Esophagus muscularis mucosa (tissue), 4 donors: ENCODE measurements around the gene LRRN2. TPM values are rescaled to one million over a fixed set of nuclear protein-coding genes. Genes with fewer than 3 reads are reported as not detected.

Experiments
- DNase-seq: peaks from one replicate; pipeline ENCODE4 v3.0.0-alpha.2; 2017; ENCODE audit errors: extremely low spot score
- H3K27ac ChIP-seq, 4 donors: fragments of 200-600 bp; sonication (generic); replicated peaks in 1 of 4; 1 replicate in 3 of 4; 2 replicates in 1 of 4; pipeline ENCODE4 v1.5.1; 2016 to 2019; ENCODE audit warnings: mild to moderate bottlenecking in 1 of 4
- H3K27me3 ChIP-seq, 4 donors: fragments of 200-600 bp; sonication (generic); one replicate each; pipeline versions ENCODE4 v1.5.1 to v1.6.0; 2016 to 2019
- H3K36me3 ChIP-seq, 4 donors: fragments of 200-600 bp; sonication (generic); one replicate each; pipeline ENCODE4 v1.5.1; 2016 to 2019
- H3K4me1 ChIP-seq, 4 donors: fragments of 200-600 bp; sonication (generic); one replicate each; pipeline ENCODE4 v1.5.1; 2016 to 2019
- H3K4me3 ChIP-seq, 4 donors: fragments of 200-600 bp; sonication (generic); 1 replicate in 2 of 4; 2 replicates in 2 of 4; pipeline ENCODE4 v1.5.1; 2016 to 2019; ENCODE audit warnings: mild to moderate bottlenecking in 4 of 4, moderate library complexity in 1 of 4
- H3K9me3 ChIP-seq, 4 donors: fragments of 200-600 bp; sonication (generic); 1 replicate in 3 of 4; 2 replicates in 1 of 4; pipeline ENCODE4 v1.5.1; 2016 to 2019
- EP300 ChIP-seq: sonication (generic); formaldehyde crosslinking; IDR thresholded peaks from one replicate; pipeline ENCODE4 v1.6.1; 2017; ENCODE audit warnings: antibody characterized with exemption
- POLR2A ChIP-seq: fragments of 450-650 bp; IDR thresholded peaks from one replicate; pipeline ENCODE4 v1.6.1; 2017; ENCODE audit warnings: antibody characterized with exemption, moderate library complexity, mild to moderate bottlenecking, low read depth
- POLR2AphosphoS5 ChIP-seq, 2 donors: sonication (generic); formaldehyde crosslinking; IDR thresholded peaks; one replicate each; pipeline ENCODE4 v1.6.1; 2017; ENCODE audit warnings: antibody characterized with exemption in 2 of 2
- WGBS: methylation state at CpG from one replicate; pipeline ENCODE4 v1.1.5; 2018; 5-methylcytosine and 5-hydroxymethylcytosine counted together
- intact Hi-C: fragments of 100-400 bp; cut with DNase I; formaldehyde crosslinking; loops from one replicate; pipeline ENCODE4 v1.15.1; 2023
- total RNA-seq, 4 donors: library from RNA; depleted of rRNA; stranded (reverse); fragments of >200 nt; gene quantifications; one replicate each; pipeline versions ENCODE4 v1.1.0 to v1.2.1, GENCODE V29; 2016
- TF ChIP-seq, protein P1 (sequence below), 3 experiments: fragments of 200-600 bp in 2 of 3; fragments of 450-650 bp in 1 of 3; sonication (generic) in 2 of 3; IDR thresholded peaks; one replicate each; pipeline ENCODE4 v1.5.1; 2017 to 2019; ENCODE audit warnings: antibody characterized with exemption in 3 of 3, mild to moderate bottlenecking in 2 of 3, moderate library complexity in 1 of 3

Gene LRRN2
- total RNA-seq, 4 donors from 2014 or later, result 3.6 to 15.2 (median 5.0) TPM

DNA sequence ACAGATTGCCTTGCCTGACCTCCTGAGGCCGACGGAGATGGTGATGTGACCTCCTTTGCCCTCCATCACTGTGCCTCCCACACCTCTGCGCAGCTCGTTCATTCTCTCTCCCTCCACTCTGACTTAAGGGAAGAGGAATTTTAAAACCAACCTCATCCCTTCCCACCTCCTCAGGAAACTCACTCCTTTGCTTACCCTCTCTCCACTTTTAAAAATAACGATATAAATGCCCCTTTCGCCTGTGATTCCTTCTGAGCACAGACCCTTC, 21.2 kb downstream of the LRRN2 start:
- H3K9me3 ChIP-seq, result no peaks in the 10 kb centered on the region
- H3K4me3 ChIP-seq, result no peak overlapping the region
- H3K27me3 ChIP-seq, result no peaks in the 10 kb centered on the region
- no peak for DNase-seq
- no peak overlapping the region for H3K27ac ChIP-seq
- WGBS, result 92% methylated on average over 6 of the region's 6 CpGs
- TF ChIP-seq POLR2AphosphoS5 (IDR thresholded peaks at IDR 0.05) (no peak), POLR2A (no peak), EP300 (no peak)
- TF ChIP-seq, protein P1, sequence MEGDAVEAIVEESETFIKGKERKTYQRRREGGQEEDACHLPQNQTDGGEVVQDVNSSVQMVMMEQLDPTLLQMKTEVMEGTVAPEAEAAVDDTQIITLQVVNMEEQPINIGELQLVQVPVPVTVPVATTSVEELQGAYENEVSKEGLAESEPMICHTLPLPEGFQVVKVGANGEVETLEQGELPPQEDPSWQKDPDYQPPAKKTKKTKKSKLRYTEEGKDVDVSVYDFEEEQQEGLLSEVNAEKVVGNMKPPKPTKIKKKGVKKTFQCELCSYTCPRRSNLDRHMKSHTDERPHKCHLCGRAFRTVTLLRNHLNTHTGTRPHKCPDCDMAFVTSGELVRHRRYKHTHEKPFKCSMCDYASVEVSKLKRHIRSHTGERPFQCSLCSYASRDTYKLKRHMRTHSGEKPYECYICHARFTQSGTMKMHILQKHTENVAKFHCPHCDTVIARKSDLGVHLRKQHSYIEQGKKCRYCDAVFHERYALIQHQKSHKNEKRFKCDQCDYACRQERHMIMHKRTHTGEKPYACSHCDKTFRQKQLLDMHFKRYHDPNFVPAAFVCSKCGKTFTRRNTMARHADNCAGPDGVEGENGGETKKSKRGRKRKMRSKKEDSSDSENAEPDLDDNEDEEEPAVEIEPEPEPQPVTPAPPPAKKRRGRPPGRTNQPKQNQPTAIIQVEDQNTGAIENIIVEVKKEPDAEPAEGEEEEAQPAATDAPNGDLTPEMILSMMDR (IDR thresholded peaks at IDR 0.05), result no peak
- no peaks in the 10 kb centered on the region for H3K36me3 ChIP-seq
- intact Hi-C loops, result no loop called here
- peaks cover 0 to 12% (median 3%) of the 10 kb centered on the region in 4 donors for H3K4me1 ChIP-seq

DNA sequence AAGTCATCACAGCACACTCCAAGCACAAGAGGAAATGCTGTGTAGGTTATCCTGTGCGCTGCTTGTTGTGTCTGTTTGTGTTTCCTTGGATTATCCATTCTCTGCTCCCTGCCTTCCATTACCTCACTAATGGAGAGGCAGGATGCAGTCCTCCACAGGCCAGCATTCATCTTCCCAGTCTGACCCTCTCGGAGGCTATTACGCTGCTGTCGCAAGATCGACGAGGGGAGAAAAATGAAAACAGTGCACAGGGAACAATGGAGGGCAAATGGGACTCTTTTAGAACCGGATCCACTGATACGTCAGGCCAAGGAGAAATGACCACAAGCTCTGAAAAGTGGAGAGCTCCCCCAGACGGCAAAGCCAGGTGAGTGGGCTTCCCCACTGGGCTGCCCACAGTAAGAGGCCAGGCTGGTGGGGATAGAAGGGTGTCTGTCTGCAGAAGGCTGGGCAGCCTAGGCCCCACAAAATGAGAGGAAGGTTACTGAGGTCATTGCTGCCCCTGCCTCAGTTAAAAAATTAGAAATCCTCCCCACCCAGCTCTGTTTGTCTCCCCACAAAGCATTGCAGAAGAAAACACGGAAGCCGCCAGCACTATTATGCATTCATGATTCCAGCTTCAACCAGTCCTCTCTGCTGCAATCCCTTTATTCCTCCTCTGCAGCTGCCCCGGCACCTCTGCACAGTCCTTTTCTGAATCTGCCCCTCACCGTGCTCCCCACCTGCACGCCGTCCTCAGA, 21.7 kb downstream of the LRRN2 start:
- 85% methylated on average over 13 of the region's 15 CpGs for WGBS
- intact Hi-C loops, result no loop called here

DNA sequence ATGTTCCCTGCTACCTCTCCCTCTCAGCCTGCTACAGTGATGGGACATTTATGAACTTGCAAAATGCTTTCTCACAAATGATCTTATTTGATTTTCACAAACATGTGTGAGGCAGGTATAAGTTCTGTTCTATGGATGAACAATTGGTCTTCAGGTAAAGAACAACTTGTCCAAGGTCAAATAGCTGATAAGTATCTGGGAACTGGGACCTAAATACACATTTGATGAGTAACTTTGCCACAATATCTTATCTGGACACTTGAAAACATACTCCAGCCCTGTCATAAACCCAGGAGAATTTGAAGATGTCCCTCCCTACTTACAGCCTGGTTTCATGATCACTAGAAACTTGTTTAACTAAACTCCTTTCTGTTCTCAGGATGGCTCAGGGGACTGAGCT, 23.0 kb downstream of the LRRN2 start:
- Histone ChIP-seq H3K27ac (no peak overlapping the region), H3K4me1 (peaks cover 0 to 12% (median 3%) of the 10 kb centered on the region in 4 donors), H3K9me3 (no peaks in the 10 kb centered on the region), H3K36me3 (no peaks in the 10 kb centered on the region), H3K4me3 (no peak overlapping the region), H3K27me3 (no peaks in the 10 kb centered on the region)
- no peak for DNase-seq
- TF ChIP-seq POLR2AphosphoS5 (IDR thresholded peaks at IDR 0.05), result no peak
- TF ChIP-seq, protein P1 (IDR thresholded peaks at IDR 0.05), result no peak
- no peak for TF ChIP-seq POLR2A
- TF ChIP-seq EP300, result no peak
- intact Hi-C loops, result no loop called here

More for the DNA sequence above, 21.7 kb downstream of the LRRN2 start:
- Histone ChIP-seq H3K27ac (no peak overlapping the region), H3K27me3 (no peaks in the 10 kb centered on the region), H3K9me3 (no peaks in the 10 kb centered on the region), H3K4me1 (peaks cover 0 to 12% (median 3%) of the 10 kb centered on the region in 4 donors), H3K4me3 (no peak overlapping the region), H3K36me3 (no peaks in the 10 kb centered on the region)
- no peak for TF ChIP-seq POLR2A
- TF ChIP-seq, protein P1 (IDR thresholded peaks at IDR 0.05), result no peak
- no peak for TF ChIP-seq EP300
- no peak for DNase-seq

DNA sequence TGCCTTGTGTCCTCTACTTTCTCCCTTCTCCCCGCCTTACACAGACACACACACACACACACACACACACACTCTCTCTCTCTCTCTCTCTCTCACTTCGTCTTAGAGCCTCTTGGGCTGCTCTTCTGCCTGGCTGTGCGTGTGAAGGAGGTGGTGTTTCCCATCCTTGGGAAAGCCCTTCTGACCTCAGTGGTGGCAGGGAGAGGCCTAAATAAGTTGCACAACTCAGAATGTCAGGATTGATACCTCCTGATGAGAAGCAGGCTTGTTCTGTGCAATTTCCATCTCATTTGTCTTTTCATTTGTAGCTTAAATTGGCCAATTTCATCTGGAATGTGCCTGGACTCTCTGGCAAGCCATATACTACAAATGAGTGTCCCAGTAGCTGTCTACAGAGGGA, 25.0 kb downstream of the LRRN2 start:
- Histone ChIP-seq H3K27me3 (no peaks in the 10 kb centered on the region), H3K4me1 (peaks cover 0 to 12% (median 3%) of the 10 kb centered on the region in 4 donors), H3K4me3 (no peak overlapping the region), H3K27ac (peak overlapping the region in 1 of 4 donors; percentile 36), H3K9me3 (no peaks in the 10 kb centered on the region), H3K36me3 (no peaks in the 10 kb centered on the region)
- WGBS, result 68% methylated on average over 3 of the region's 3 CpGs
- no peak for DNase-seq
- intact Hi-C loops, result no loop called here
- TF ChIP-seq EP300 (no peak), POLR2A (no peak), POLR2AphosphoS5 (IDR thresholded peaks at IDR 0.05) (peak; percentile 35 to 57)
- TF ChIP-seq, protein P1 (IDR thresholded peaks at IDR 0.05), result no peak

DNA sequence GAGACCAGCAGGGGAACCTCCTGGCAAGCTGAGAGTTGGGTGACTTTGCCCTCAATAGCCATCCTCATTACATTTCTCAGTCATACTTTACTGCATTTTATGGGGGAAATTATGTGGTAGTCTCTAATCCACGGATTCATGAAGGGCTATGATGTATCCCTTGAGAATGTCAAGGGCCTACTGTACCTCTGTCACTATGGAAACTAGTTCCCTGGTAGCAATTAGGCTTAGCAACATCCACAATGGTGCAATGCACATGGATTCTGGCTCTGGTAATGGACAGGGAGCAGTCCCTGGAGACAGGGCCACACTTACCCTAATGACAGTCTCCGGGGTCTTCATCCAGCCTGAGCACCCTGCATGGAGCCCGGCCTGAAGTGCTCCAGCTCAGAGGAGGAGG, 26.5 kb downstream of the LRRN2 start:
- H3K27me3 ChIP-seq, result no peaks in the 10 kb centered on the region
- H3K4me1 ChIP-seq, result peaks cover 0 to 12% (median 3%) of the 10 kb centered on the region in 4 donors
- intact Hi-C loops, result no loop called here
- 83% methylated on average over 3 of the region's 3 CpGs for WGBS
- TF ChIP-seq POLR2AphosphoS5 (IDR thresholded peaks at IDR 0.05) (no peak), EP300 (no peak), POLR2A (no peak)
- TF ChIP-seq, protein P1 (IDR thresholded peaks at IDR 0.05), result no peak
- H3K9me3 ChIP-seq, result no peaks in the 10 kb centered on the region
- no peak overlapping the region for H3K4me3 ChIP-seq
- no peak overlapping the region for H3K27ac ChIP-seq
- H3K36me3 ChIP-seq, result no peaks in the 10 kb centered on the region
- DNase-seq, result no peak
